GM18951 (cell line): ENCODE measurements around the gene ALDH3B2.

Source experiments
- POLR2A ChIP-seq: IDR thresholded peaks from 4 replicates; pipeline ENCODE4 v1.6.1; 2011; ENCODE audit warnings: mild to moderate bottlenecking; ENCODE audit not compliant: insufficient read length, insufficient read depth; ENCODE audit errors: extremely low read depth
- in situ Hi-C: fragments of 300-500 bp; cut with MboI; formaldehyde crosslinking; loops from one replicate; pipeline ENCODE4 v1.12.0; 2022; ENCODE audit warnings: low sequenced_read_pairs, mixed read lengths, inconsistent platforms; ENCODE audit not compliant: unreplicated experiment

Gene ALDH3B2

GRCh38 chr11:67673358-67673757 is 1.1 kb downstream of the ALDH3B2 start:
- TF ChIP-seq POLR2A, result no peak
- in situ Hi-C loops, result no loop called here

- in situ Hi-C loops, result no loop called here
- TF ChIP-seq POLR2A, result no peak
These were observed 3.3 kb downstream of the ALDH3B2 start for GRCh38 chr11:67671211-67671520.

GRCh38 chr11:67670316-67671210 is 3.9 kb downstream of the ALDH3B2 start:
- no peak for TF ChIP-seq POLR2A
- in situ Hi-C loops, result no loop called here

- in situ Hi-C loops, result no loop called here
- no peak for TF ChIP-seq POLR2A
These were observed 6.3 kb downstream of the ALDH3B2 start for GRCh38 chr11:67668192-67668551.

- no peak for TF ChIP-seq POLR2A
- in situ Hi-C loops, result no loop called here
These were observed 6.8 kb downstream of the ALDH3B2 start for GRCh38 chr11:67667490-67668191.

GRCh38 chr11:67666676-67667489 is 7.5 kb downstream of the ALDH3B2 start:
- no peak for TF ChIP-seq POLR2A
- in situ Hi-C loops, result no loop called here

GRCh38 chr11:67666303-67666645 is 8.1 kb downstream of the ALDH3B2 start:
- in situ Hi-C loops, result no loop called here
- TF ChIP-seq POLR2A, result no peak

GRCh38 chr11:67665541-67666302 is 8.7 kb downstream of the ALDH3B2 start:
- in situ Hi-C loops, result no loop called here

GRCh38 chr11:67664696-67665540 is 9.5 kb downstream of the ALDH3B2 start:
- in situ Hi-C loops, result no loop called here
- TF ChIP-seq POLR2A, result no peak

More at GRCh38 chr11:67665541-67666302, 8.7 kb downstream of the ALDH3B2 start:
- TF ChIP-seq POLR2A, result no peak

GRCh38 chr11:67664213-67664585 is 10.2 kb downstream of the ALDH3B2 start:
- TF ChIP-seq POLR2A, result no peak

GRCh38 chr11:67663532-67664212 is 10.8 kb downstream of the ALDH3B2 start:
- TF ChIP-seq POLR2A, result no peak
- in situ Hi-C loops, result no loop called here

More at GRCh38 chr11:67664213-67664585, 10.2 kb downstream of the ALDH3B2 start:
- in situ Hi-C loops, result no loop called here

- TF ChIP-seq POLR2A, result no peak
- in situ Hi-C loops, result no loop called here
These were observed 11.4 kb downstream of the ALDH3B2 start for GRCh38 chr11:67662835-67663531.
